Body of pancreas (tissue), 4 donors: ENCODE data around the gene BCCIP. TPM values are rescaled to one million over a fixed set of nuclear protein-coding genes. Genes with fewer than 3 reads are reported as not detected.

Experiments used
- ATAC-seq: fragments of 150-250 bp; one replicate; pipeline ENCODE4 v1.9.1; 2016
- DNase-seq, 4 donors: peaks; one replicate each; pipeline ENCODE4 v3.0.0-alpha.2; 2019
- H3K27ac ChIP-seq, 4 donors: fragments of 200-600 bp; sonication (generic); 1 replicate in 3 of 4; 2 replicates in 1 of 4; pipeline versions ENCODE4 v1.5.1 to v1.6.1; 2016 to 2019; ENCODE audit warnings: mild to moderate bottlenecking in 1 of 4, mixed read lengths in 1 of 4, moderate library complexity in 1 of 4
- H3K27me3 ChIP-seq, 2 donors: fragments of 200-600 bp; sonication (generic); one replicate each; pipeline ENCODE4 v1.6.0; 2016; ENCODE audit warnings: mild to moderate bottlenecking in 1 of 2
- H3K36me3 ChIP-seq, 2 donors: fragments of 200-600 bp; sonication (generic); replicated peaks in 1 of 2; 2 replicates each; pipeline ENCODE4 v1.5.1; 2016; ENCODE audit warnings: low read depth in 2 of 2; ENCODE audit not compliant: insufficient read depth in 1 of 2
- H3K4me1 ChIP-seq: fragments of 200-600 bp; sonication (generic); one replicate; pipeline ENCODE4 v1.6.0; 2016
- H3K4me3 ChIP-seq, 2 donors: fragments of 200-600 bp; sonication (generic); 1 replicate in 1 of 2; 2 replicates in 1 of 2; pipeline ENCODE4 v1.5.1; 2016 to 2019
- H3K9me3 ChIP-seq, 3 donors: fragments of 200-600 bp; sonication (generic); 1 replicate in 2 of 3; 2 replicates in 1 of 3; pipeline ENCODE4 v1.5.1; 2016
- CTCF ChIP-seq, 7 experiments: fragments of 450-650 bp in 4 of 7; fragments of 200-600 bp in 3 of 7; sonication (generic) in 3 of 7; IDR thresholded peaks; one replicate each; pipeline ENCODE4 v1.5.1; 2016 to 2019; ENCODE audit warnings: antibody characterized with exemption in 7 of 7
- POLR2A ChIP-seq, 3 donors: fragments of 450-650 bp; IDR thresholded peaks; one replicate each; pipeline ENCODE4 v1.6.1; 2016; ENCODE audit warnings: antibody characterized with exemption in 3 of 3, mild to moderate bottlenecking in 2 of 3
- WGBS, 2 donors: methylation state at CpG; one replicate each; pipeline ENCODE4 v1.1.5; 2017; 5-methylcytosine and 5-hydroxymethylcytosine counted together
- intact Hi-C: fragments of 100-400 bp; cut with DNase I; formaldehyde crosslinking; loops from one replicate; pipeline ENCODE4 v1.15.1; 2023
- total RNA-seq, 2 donors: library from RNA; depleted of rRNA; stranded (reverse); fragments of >200 nt; gene quantifications; one replicate each; pipeline ENCODE4 v1.1.0, GENCODE V29; 2016

BCCIP gene
- total RNA-seq, 2 donors from 2014 or later, result 16.2 to 31.4 TPM

GRCh38 chr10:125792342-125793300, 30.7 kb upstream of the BCCIP start:
- TF ChIP-seq CTCF (IDR thresholded peaks at IDR 0.05) (no peak), POLR2A (IDR thresholded peaks at IDR 0.05) (no peak)
- ATAC-seq (no peak), DNase-seq (no peak)
- H3K36me3 ChIP-seq, result peaks cover 0 to 12% of the 10 kb centered on the region in 2 donors
- 87 to 90% methylated on average over 13 to 14 of the region's 14 CpGs for WGBS, 2 donors
- no peaks in the 10 kb centered on the region for H3K27me3 ChIP-seq
- no peak overlapping the region for H3K4me3 ChIP-seq
- intact Hi-C loops, result no loop called here
- peaks cover 3% of the 10 kb centered on the region for H3K4me1 ChIP-seq
- H3K9me3 ChIP-seq, result no peaks in the 10 kb centered on the region
- H3K27ac ChIP-seq, result no peak overlapping the region

GRCh38 chr10:125795128-125795527, 28.2 kb upstream of the BCCIP start:
- ATAC-seq, result no peak
- Histone ChIP-seq H3K4me1 (peaks cover 16% of the 10 kb centered on the region), H3K27me3 (no peaks in the 10 kb centered on the region), H3K27ac (no peak overlapping the region), H3K4me3 (no peak overlapping the region), H3K36me3 (peaks cover 0 to 11% of the 10 kb centered on the region in 2 donors), H3K9me3 (no peaks in the 10 kb centered on the region)
- 85% methylated on average over 2 of the region's 2 CpGs; no CpG with 5 or more reads in 1 of the 2 donors for WGBS, 2 donors
- intact Hi-C loops, result no loop called here
- TF ChIP-seq CTCF (IDR thresholded peaks at IDR 0.05) (no peak), POLR2A (IDR thresholded peaks at IDR 0.05) (no peak)
- no peak for DNase-seq

- H3K4me3 ChIP-seq, result no peak overlapping the region
- DNase-seq (no peak), ATAC-seq (no peak)
- intact Hi-C loops, result no loop called here
- no peak overlapping the region for H3K27ac ChIP-seq
- H3K27me3 ChIP-seq, result no peaks in the 10 kb centered on the region
- TF ChIP-seq CTCF (IDR thresholded peaks at IDR 0.05) (no peak), POLR2A (IDR thresholded peaks at IDR 0.05) (no peak)
- H3K9me3 ChIP-seq, result no peaks in the 10 kb centered on the region
- peaks cover 16% of the 10 kb centered on the region for H3K4me1 ChIP-seq
- WGBS, 2 donors, result 77 to 83% methylated on average over 7 to 8 of the region's 8 CpGs
- peaks cover 0 to 11% of the 10 kb centered on the region in 2 donors for H3K36me3 ChIP-seq
These were observed 27.6 kb upstream of the BCCIP start for GRCh38 chr10:125795637-125796190.

- WGBS, 2 donors, result 34 to 60% methylated on average over 8 of the region's 8 CpGs
- DNase-seq, result peak in 3 of 4 donors; percentile 18 to 57 (median 30)
- intact Hi-C loops, result no loop called here
- H3K4me3 ChIP-seq, result no peak overlapping the region
- H3K27ac ChIP-seq, result peak overlapping the region in 3 of 4 donors; percentile 6 to 53 (median 23)
- no peaks in the 10 kb centered on the region for H3K27me3 ChIP-seq
- peak in 1 of 7 experiments; percentile 26 for TF ChIP-seq CTCF (IDR thresholded peaks at IDR 0.05)
- TF ChIP-seq POLR2A (IDR thresholded peaks at IDR 0.05), result no peak
- no peak for ATAC-seq
- H3K9me3 ChIP-seq, result no peaks in the 10 kb centered on the region
- peaks cover 0 to 11% of the 10 kb centered on the region in 2 donors for H3K36me3 ChIP-seq
- H3K4me1 ChIP-seq, result peaks cover 16% of the 10 kb centered on the region
These were observed 25.9 kb upstream of the BCCIP start for GRCh38 chr10:125797424-125797823.
